Prostate gland (tissue), 2 donors: ENCODE results near the gene GLP1R.

Experiments used
- CTCF ChIP-seq, 4 experiments: fragments of 200-600 bp in 2 of 4; fragments of 450-650 bp in 2 of 4; sonication (generic) in 2 of 4; IDR thresholded peaks; 1 replicate in 3 of 4; 2 replicates in 1 of 4; pipeline ENCODE4 v1.5.1; 2016 to 2019; ENCODE audit warnings: antibody characterized with exemption in 4 of 4, mild to moderate bottlenecking in 2 of 4, moderate library complexity in 2 of 4
- POLR2AphosphoS5 ChIP-seq: sonication (generic); formaldehyde crosslinking; IDR thresholded peaks from one replicate; pipeline ENCODE4 v1.6.1; 2017; ENCODE audit warnings: antibody characterized with exemption

- TF ChIP-seq CTCF (IDR thresholded peaks at IDR 0.05) (peak in 2 of 4 experiments; percentile 2 to 13), POLR2AphosphoS5 (peak; percentile 50)
Observed at GRCh38 chr6:39114704-39115599, 66.4 kb downstream of the GLP1R start, which contains the start of gene SAYSD1.
